NK-92 (cell line): ENCODE results near the gene PLA1A.

Experiments
- DNase-seq: peaks from one replicate; lab custom pipeline; 2025; ENCODE audit not compliant: unreplicated experiment; lab: John Stamatoyannopoulos, UW

PLA1A gene

DNA sequence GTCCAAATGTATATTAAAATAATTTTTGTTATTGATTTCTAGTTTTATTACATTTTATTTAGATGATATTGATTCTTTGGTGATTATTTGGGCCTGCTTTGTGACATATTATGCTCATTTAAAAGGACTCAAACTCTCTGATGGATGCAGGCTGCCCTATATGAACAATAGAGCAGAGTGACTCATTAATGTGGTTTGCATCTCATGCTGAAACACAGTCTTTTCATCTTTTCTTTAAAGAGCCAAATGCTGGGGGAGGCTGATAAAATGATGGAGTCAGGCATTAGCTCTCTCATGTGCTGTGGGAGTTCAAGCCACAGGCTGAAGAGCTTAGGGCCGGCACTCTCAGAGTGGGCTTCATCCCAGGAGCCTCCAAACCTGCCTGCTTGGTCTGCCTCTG, 7.2 kb downstream of the PLA1A start:
- DNase-seq: no peak

DNA sequence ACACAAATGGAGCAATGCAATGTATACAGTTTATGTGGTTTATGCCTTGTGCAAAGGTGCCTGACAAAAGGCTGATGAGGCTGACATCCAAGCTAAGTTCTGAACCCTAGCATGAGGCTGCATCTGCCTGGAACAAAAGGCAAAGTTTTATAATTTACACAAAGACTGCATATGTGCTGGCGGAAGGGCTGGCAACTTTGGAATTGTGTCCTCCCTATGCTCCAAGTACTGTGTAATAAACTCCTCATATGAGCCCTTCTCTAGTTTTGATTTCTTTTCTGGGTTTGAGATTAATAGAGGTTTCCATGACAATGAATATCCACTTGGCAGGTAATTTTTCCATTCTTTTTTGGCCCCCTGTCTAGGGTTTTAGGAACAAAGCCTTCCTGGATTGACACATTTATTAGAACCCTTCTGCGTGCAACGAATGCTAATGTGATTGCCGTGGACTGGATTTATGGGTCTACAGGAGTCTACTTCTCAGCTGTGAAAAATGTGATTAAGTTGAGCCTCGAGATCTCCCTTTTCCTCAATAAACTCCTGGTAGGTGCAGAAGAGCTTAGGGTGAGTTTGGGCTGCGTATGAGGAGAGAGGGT, 10.8 kb downstream of the PLA1A start:
- no peak for DNase-seq

DNA sequence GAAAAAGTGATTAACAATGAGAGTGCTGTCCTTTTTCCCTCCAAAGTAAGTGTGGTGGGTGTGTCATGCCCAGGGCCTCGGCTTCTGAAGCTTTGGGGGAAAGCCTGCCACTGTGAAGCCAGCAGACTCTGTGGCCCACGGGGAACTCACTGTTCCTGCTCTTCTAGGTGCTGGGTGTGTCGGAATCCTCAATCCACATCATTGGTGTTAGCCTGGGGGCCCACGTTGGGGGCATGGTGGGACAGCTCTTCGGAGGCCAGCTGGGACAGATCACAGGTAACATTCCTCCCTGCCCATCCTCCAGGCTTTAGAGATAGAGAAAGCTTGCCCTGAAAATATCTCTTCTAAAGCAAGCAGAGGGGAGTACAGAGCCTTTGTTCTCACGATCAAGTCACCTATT, 11.6 kb downstream of the PLA1A start:
- no peak for DNase-seq

DNA sequence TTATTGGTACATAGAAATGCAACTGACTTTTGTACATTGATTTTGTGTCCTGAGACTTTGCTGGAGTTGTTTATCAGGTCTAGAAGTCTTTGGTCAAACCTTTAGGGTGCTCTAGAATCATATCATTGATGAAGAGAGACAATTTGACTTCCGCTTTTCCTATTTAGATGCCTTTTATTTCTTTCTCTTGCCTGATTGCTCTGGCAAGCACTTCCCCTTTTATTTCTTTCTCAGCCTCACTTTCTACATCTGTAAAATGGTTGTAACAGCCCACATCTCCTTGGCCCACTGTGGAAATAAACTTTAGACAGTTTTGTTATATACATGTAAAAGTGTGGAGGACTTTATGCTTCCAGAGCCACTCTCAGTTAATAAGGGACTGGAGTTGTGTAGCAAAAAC, 14.0 kb downstream of the PLA1A start:
- DNase-seq: no peak

DNA sequence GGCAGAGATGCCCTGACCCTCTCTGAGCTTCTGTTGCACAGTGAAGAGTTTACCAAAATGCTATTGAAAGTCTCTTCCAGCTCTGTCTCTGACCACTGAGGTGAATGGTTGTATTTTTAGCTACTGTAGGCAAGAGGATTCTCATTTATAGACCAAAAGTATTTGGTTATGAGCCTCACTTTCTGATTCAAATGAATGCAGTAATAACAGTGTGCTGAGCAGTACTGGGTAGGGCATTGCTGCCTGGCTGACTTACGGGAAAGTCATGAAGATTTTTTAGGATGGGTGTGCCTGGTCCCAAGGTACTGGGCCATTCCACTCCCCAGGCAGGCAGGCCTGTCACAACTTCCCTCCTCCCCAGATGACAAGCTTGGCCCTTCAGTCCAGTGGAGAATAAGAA, 15.5 kb downstream of the PLA1A start:
- DNase-seq: no peak

DNA sequence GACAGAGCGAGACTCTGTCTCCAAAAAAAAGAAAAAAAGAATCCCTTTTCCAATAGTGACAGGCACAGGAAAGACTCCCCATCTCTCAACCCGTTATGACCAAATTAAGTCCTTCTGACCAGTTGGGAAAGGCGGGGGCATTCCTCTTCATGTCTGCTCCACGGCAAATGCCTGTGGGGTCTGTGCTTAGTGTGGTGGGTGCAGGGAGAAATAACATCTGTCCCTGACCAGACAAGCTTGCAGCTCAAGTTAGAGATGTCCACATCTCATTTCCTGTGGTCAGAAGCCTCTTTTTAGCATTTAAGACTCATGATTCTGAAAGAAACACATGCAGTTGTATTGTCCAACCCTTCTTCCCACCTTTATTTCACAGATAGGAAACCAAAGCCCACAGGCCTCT, 16.2 kb downstream of the PLA1A start:
- no peak for DNase-seq

DNA sequence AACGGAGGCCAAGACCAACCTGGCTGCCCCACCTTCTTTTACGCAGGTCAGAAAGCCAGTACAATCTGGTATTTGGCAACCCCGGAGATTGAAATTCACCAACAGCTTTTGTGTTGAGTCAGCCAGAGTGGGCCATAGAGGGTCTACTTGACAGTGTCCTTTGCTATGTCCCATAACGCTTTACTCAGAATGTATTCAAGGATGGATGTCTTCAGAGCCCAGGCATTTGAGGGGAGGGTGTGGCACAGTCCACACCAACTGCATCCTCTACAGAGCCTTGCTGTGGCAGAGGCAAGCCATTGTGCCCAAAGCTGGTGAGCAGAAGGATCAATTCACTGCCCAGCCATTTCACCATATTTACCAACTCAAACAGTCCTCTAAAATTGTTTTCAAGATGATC, 18.4 kb downstream of the PLA1A start:
- no peak for DNase-seq

DNA sequence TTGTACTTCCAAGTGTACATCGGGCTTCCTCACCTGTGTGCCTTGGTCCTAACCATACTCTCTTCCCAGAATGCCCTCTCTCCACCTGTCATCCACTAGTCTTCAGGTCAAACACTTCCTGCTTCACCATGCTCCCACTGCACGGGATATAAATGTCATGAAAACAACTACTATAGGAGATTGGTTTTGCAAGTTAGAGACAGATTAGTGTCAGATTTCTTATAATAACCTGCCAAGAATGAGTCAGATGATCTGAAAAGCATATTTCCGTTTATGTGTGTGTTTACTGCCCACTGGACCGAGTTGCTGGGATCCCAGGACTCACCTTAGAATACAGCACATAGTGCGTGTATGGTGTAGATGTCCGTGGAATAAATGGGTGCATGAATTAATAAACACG, 21.4 kb downstream of the PLA1A start:
- no peak for DNase-seq

DNA sequence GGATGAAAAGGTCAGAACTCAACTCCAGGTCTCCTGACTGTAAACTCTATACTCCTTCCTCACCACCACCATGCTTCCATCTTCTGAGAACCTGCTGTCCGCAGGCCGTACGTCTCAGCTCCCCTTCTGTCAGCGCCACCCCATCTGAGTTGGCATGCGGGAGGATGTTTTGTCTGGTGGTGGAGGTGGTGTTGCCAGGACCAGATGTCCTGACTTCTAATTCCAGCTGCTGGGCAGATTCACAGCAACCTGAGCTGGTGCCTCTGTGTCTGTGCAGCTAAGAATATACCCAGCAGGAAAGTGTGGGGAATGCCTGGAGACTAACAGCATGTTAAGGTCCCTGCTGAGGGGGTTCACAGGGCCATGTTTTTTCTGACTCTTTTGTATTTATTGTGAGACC, 23.2 kb downstream of the PLA1A start:
- no peak for DNase-seq

DNA sequence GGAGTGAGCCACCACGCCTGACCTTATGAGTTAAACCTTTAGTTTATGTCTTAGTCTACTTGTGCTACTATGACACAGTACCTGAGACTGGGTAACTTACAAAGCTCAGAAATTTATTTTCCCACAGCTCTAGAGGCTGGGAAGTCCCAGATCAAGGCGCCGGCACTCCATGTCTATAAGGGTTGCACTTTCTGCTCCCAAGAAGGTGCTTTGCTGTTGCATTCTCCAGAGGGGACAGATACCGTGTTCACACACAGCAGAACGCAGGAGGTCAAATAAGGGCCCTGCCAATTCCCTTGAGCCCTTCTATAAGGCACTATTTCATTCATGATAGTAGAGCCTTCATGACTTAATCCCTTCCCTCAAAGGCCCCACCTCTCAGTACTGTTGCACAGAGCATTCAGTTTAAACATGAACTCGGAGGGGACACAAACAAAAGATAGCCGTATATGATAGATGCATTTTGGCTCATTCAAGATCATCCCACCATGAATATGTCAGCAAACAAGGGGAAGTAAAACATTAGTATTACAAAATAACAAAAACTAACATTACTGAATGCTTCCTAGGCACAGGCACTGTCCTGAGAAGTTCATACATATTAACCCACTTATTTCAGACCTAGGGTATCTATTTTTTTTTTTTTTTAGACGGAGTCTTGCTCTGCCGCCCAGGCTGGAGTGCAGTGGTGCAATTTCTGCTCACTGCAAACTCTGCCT, 26.5 kb downstream of the PLA1A start:
- no peak for DNase-seq

DNA sequence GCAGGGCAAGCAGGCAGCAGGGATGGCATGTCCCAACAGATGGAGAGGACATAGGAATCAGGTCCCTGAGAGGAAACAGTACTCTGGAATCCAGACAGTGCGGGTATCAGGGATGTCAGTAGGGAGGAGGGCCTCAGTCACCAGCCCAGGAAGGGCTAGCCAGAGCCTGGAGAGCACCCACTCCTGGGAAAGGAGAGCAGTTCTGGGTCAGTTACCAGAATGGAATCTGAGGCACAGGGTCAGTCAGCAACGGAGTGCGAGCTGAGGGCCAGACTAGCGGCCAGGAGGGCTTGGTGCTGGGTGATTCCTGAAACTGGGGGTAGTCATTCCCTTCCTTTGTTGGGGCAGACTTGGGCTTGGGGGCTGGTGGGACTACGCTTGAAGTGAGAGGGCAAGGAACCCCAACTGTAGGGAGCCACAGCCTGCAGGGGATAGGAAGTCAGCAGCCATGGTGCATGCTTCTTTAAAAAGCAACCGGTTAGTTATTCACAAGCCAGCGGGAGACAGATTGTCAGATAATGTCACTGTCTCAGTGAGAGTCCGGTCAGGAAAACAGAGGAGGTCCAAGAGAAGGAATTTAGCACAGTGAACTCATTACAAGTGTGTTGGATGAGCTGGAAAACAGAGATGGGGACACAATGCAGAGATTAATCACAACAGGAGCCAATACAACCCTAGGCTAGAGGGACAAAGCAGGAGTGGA, 27.9 kb downstream of the PLA1A start:
- no peak for DNase-seq

DNA sequence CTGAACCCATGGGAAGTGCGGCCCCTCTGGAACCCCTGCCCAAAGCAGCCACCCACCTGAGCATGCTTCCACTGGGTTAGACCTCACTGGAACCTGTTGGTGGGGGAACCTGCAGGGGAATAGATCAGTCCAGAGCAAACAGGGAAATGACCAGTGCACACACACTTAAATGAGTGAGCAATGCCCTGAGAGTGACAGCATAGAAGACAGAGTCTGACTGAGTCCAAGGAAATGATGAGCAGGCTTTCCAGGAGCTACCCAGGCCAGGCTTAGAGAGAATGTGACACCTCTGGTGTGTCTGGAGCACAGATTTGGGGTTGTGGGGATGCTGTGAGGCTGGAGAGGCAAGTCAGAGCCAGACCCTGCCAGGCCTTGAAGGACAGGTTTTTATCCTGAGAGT, 28.5 kb downstream of the PLA1A start:
- no peak for DNase-seq

DNA sequence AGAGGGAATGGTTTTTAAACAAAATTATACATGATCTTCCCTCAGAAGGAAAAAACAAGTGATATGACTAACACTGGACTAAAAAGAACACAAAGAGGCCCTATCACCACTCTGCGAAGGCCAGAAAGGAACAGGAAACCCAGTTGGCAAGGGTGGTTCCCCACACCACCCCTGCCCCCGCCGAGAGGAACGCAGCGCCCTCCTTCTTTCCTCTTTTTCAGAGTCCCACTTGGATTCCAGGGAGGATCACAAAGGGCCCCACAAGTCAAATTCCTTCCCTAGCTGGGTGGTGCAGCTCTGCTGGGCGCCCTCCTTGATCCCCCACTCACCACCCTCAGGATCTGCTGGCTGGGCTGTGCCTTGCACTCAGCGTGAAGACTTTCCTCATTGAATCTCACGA, 29.8 kb downstream of the PLA1A start:
- no peak for DNase-seq

DNA sequence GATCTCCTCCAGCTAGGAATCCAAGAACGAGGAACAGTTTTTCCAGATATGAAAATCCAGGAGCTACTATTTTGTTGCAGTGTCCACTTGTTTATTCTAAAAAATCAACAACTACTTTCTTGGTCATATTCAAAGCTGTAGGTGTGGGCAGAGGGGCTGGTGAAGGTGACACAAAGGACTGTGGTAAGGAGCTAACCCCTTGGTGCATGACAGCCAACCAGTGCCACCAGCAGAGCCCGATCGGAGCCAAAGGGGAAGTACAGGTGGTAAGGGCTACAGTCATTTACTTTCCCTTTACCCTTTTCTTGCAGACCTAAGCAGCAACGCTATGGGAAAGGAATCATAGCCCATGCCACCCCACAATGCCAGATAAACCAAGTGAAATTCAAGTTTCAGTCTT, 30.7 kb downstream of the PLA1A start:
- DNase-seq: no peak

DNA sequence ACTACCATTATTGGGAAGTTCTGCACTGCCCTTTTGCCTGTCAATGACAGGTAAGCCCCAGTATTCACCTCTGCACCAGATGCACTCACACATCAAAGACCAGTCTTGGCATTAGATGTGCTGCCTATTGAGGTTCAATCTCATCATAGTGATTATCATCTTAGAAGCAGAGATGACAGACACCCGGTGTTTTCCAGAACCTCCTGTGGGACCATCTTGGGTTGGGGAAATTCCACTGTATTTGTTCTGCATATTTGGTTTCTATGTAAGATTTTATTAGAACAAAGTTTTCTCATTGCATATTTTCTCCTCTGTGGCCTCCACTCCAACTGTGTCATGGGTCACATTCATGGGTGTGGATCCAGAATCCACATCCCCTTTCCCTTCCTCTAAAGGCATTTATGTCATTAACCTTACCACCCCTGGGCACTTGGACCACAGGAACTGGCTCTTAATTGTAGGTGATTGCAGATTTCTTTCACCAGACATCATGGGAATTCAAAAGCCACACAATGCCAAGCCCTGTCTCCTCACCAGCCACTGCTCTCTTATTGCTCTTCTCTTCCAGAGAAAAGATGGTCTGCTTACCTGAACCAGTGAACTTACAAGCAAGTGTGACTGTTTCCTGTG, 31.2 kb downstream of the PLA1A start:
- no peak for DNase-seq

DNA sequence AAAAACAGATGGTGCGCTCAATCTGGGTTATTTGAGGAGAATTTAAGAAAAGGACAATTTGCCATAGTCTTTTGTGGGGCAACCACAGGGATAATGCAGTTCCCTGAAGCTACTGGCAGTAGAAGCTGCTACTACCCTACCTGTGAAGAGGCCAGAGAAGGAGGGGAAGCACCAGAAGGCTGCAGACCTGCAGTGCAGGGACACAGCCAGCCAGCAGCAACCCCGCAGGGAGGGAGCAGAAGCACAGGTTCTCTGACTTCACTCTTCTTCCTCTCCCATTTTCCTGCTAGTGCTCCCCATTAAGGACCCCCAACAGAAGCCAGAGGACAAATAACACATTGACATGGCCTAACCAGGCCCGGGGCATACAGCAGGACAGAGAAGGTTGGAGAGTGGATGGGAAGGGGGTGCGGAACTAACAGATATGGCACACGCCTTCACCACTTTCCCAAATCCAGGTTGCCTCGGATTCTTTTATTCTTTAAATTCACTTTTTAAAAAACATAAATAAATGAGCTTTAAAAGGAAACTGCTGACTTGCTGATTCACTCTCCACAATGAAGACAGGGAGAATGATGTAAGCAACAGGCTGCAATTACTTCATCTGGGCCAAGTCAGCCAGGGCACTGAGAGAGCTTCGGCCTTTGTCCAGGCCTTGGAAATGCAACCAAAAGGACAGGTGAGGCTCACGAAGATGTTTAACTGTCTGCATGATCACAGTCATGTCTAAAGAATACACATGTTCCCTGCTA, 32.6 kb downstream of the PLA1A start:
- DNase-seq: no peak

DNA sequence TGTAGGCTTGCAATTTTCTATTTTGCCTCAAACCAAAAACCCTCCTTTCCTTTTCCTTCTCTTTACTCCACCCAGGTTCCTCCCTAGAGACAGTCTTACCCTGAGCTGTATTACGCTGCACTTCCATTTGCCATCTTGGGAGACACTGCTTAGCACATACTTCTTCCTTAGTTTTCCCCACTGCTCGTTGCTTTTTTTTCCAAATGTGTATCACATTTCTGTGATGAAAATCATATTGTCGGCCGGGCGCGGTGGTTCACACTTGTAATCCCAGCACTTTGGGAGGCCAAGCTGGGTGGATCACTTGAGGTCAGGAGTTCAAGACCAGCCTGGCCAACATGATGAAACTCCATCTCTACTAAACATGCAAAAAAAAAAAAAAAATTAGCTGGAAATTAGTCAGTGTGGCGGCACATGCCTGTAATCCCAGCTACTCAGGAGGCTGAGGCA, 33.2 kb downstream of the PLA1A start:
- DNase-seq: no peak

DNA sequence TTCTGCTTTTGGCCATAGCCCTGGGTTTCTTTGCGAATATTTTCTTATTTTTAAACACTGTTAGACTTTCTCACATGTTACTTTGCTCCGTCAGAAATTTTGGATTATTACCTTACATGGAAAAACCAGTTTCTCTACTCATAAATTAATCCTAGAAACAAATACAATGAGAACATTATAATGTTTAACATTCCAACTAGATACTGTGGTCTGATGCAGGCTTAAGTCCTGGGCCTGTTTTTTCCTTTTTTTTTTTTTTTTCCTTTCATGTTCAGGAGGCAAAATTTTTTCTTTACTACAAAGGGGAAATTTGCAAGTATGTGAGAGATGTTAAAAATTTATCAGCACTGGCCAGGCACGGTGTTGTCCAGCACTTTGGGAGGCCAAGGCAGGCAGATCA, 33.8 kb downstream of the PLA1A start:
- DNase-seq: no peak

DNA sequence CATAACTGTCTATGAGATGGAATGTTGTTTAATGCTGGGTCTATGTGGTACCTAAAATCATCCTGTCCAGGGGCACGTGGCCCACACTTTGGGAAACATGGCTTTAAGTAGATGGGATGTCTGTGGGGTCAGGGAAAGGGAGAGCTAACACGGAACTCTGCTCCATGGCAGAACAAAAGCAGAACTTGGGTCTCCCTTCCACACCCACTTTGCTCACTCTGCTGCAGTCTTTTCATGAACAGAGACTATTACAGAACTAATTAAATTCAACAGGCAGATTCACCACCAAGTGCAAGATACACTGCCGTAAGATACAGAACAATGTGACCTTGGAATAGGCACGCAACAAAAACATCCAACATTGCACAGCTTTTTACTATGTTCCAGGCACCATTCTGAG, 34.5 kb downstream of the PLA1A start:
- no peak for DNase-seq

DNA sequence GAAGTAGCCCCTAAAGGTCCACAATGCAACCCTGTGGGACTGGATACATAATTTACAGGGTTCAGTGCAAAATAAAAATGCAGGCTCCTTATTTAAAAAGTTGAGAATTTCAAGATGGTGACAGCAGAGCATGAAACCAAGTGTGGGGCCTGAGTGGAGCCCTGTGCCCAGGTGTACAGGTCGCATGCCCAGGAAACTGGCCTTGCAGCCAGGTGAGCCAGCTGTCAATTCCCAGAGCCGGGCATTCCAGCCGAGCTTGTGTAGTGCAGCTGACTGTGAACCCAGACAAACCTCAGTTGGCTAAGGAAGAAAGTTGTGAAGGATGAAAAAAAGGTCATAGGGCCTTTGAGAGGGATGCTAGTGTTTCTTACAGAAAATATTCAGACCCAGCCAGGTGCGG, 35.1 kb downstream of the PLA1A start:
- no peak for DNase-seq

DNA sequence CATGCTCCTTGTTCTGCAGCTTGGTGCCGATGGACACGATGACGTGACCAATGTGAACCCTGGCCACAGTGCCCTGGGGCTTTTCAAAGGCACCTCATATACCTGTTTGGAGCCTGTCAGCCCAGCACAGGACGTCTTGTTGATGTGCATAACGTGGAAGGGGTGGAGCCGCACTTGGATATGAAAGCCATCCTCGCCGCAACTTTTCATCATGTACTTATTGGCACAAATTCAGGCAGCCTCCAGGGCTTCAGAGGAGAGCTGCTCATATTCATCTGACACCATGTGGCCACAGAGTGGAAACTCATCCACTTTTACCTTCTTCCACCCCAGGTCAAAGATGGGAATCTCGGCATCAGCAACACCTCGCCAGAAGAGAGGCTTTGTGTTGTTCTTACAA, 38.0 kb downstream of the PLA1A start:
- no peak for DNase-seq
